Gastroesophageal sphincter (tissue), 4 donors: ENCODE data around the gene WDR88. TPM values are rescaled to one million over a fixed set of nuclear protein-coding genes. Genes with fewer than 3 reads are reported as not detected.

Experiments used
- ATAC-seq: fragments of 150-250 bp; one replicate; pipeline ENCODE4 v1.9.1; 2016; ENCODE audit warnings: mild to moderate bottlenecking, moderate library complexity
- H3K27ac ChIP-seq, 4 donors: fragments of 200-600 bp; sonication (generic) in 3 of 4; 1 replicate in 3 of 4; 2 replicates in 1 of 4; pipeline ENCODE4 v1.5.1; 2016 to 2019
- H3K27me3 ChIP-seq: fragments of 200-600 bp; sonication (generic); one replicate; pipeline ENCODE4 v1.5.1; 2019
- H3K36me3 ChIP-seq, 2 donors: fragments of 200-600 bp; sonication (generic); one replicate each; pipeline ENCODE4 v1.5.1; 2019; ENCODE audit warnings: control low read depth in 1 of 2
- H3K4me1 ChIP-seq, 3 donors: fragments of 200-600 bp; sonication (generic); 1 replicate in 2 of 3; 2 replicates in 1 of 3; pipeline ENCODE4 v1.5.1; 2016 to 2019; ENCODE audit warnings: control low read depth in 2 of 3
- H3K4me3 ChIP-seq, 2 donors: fragments of 200-600 bp; sonication (generic); one replicate each; pipeline ENCODE4 v1.5.1; 2019; ENCODE audit warnings: mild to moderate bottlenecking in 1 of 2, moderate library complexity in 1 of 2
- H3K9me3 ChIP-seq, 3 donors: fragments of 200-600 bp; sonication (generic); one replicate each; pipeline ENCODE4 v1.5.1; 2017 to 2019; ENCODE audit warnings: control low read depth in 2 of 3
- CTCF ChIP-seq, 4 experiments: fragments of 200-600 bp in 2 of 4; fragments of 450-650 bp in 2 of 4; sonication (generic) in 1 of 4; IDR thresholded peaks; one replicate each; pipeline ENCODE4 v1.5.1; 2017 to 2019; ENCODE audit warnings: antibody characterized with exemption in 4 of 4, mild to moderate bottlenecking in 2 of 4, moderate library complexity in 2 of 4
- EP300 ChIP-seq: sonication (generic); formaldehyde crosslinking; IDR thresholded peaks from one replicate; pipeline ENCODE4 v1.6.1; 2017; ENCODE audit warnings: antibody characterized with exemption, mild to moderate bottlenecking
- POLR2A ChIP-seq, 2 donors: fragments of 450-650 bp; IDR thresholded peaks; one replicate each; pipeline ENCODE4 v1.6.1; 2017; ENCODE audit warnings: antibody characterized with exemption in 2 of 2, mild to moderate bottlenecking in 2 of 2, moderate library complexity in 1 of 2
- POLR2AphosphoS5 ChIP-seq: sonication (generic); formaldehyde crosslinking; IDR thresholded peaks from one replicate; pipeline ENCODE4 v1.6.1; 2017; ENCODE audit warnings: antibody characterized with exemption
- WGBS, 2 donors: methylation state at CpG; one replicate each; pipeline ENCODE4 v1.1.5; 2018; ENCODE audit warnings: low coverage in 1 of 2; 5-methylcytosine and 5-hydroxymethylcytosine counted together
- total RNA-seq, 4 donors: library from RNA; depleted of rRNA; stranded (reverse); fragments of >200 nt; gene quantifications; one replicate each; pipeline ENCODE4 v1.1.0, GENCODE V29; 2016

The WDR88 gene
- total RNA-seq, 4 donors from 2014 or later: not detected

GRCh38 chr19:33139165-33139564 is 7.3 kb downstream of the WDR88 start:
- no peak for ATAC-seq
- H3K4me1 ChIP-seq: peaks cover 0 to 10% (median 0%) of the 10 kb centered on the region in 3 donors
- 50 to 73% methylated on average over 1 to 2 of the region's 4 CpGs for WGBS, 2 donors
- peaks cover 68% of the 10 kb centered on the region for H3K27me3 ChIP-seq
- H3K27ac ChIP-seq: no peak overlapping the region
- no peaks in the 10 kb centered on the region for H3K9me3 ChIP-seq
- no peak overlapping the region for H3K4me3 ChIP-seq
- no peaks in the 10 kb centered on the region for H3K36me3 ChIP-seq
- TF ChIP-seq CTCF (IDR thresholded peaks at IDR 0.05) (no peak), POLR2A (IDR thresholded peaks at IDR 0.05) (no peak), POLR2AphosphoS5 (no peak), EP300 (no peak)

DNA sequence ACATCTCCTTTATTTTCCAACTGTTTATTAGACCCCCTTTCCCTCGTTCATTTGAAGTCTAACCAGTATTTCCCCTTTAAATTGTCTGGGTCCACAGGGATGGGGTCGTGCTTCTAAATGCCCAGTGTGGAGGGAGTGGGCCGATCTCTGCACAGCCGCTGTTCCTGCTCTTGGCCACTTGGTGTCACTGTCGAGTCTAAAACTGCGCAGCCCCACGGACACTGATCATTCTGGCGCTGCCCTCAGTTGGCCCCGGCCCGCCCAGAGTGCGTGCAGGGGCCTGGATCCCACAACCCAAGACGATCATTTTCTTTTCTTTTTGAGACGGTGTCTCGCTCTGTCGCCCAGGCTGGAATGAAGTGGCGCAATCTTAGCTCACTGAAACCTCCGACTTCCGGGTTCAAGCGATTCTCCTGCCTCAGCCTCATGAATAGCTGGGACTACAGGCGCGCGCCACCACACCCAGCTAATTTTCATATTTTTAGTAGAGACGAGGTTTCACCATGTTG is 12.0 kb downstream of the WDR88 start:
- Histone ChIP-seq H3K36me3 (no peaks in the 10 kb centered on the region), H3K4me3 (no peak overlapping the region), H3K4me1 (peaks cover 0 to 6% (median 0%) of the 10 kb centered on the region in 3 donors), H3K9me3 (no peaks in the 10 kb centered on the region), H3K27ac (no peak overlapping the region), H3K27me3 (peaks cover 20% of the 10 kb centered on the region)
- peak; percentile 92 for ATAC-seq
- TF ChIP-seq POLR2A (IDR thresholded peaks at IDR 0.05): no peak
- no peak for TF ChIP-seq EP300
- TF ChIP-seq CTCF (IDR thresholded peaks at IDR 0.05): peak; percentile 81 to 95 (median 92)
- 0 to 65% methylated on average over 4 of the region's 23 CpGs for WGBS, 2 donors

DNA sequence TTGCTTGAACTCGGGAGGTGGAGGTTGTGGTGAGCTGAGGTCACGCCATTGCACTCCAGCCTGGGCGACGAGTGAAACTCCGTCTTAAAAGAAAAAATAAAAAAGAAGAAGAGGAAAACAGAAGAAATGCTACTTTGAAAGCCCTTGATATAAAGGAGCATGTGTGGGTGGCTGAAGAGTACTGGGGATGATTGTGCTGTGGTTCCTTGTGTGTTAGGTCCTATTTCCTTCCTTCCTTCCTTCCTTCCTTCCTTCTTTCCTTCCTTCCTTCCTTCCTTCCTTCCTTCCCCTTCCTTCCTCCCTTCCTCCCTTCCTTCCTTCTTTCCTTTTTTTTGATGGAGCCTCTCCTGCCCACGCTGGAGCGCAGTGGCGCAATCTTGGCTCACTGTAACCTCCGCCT is 14.3 kb downstream of the WDR88 start:
- TF ChIP-seq EP300 (no peak), POLR2AphosphoS5 (no peak), CTCF (IDR thresholded peaks at IDR 0.05) (no peak), POLR2A (IDR thresholded peaks at IDR 0.05) (no peak)
- H3K4me1 ChIP-seq: peaks cover 0 to 6% (median 0%) of the 10 kb centered on the region in 3 donors
- WGBS, 2 donors: 82 to 88% methylated on average over 5 to 6 of the region's 9 CpGs
- no peaks in the 10 kb centered on the region for H3K9me3 ChIP-seq
- no peaks in the 10 kb centered on the region for H3K36me3 ChIP-seq
- no peak overlapping the region for H3K27ac ChIP-seq
- H3K27me3 ChIP-seq: peaks cover 7% of the 10 kb centered on the region
- no peak overlapping the region for H3K4me3 ChIP-seq
- ATAC-seq: no peak

DNA sequence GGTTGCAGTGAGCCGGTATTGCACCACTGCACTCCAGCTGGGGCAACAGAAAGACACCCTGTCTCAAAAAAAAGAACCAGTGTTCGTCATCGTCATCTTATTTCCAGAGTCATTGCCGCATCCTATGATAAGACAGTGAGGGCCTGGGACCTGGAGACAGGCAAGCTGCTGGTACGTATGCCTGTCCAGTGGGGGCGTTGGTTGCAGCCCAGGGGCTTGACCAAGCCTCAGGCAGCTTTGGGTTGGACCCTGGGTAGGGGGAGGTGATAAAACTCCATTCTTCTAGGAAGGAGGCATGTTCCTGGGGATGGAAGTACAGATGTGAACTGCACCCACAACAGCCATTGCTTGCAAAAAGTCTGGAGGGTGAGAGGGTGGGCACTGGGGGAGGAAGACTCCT is 15.6 kb downstream of the WDR88 start:
- no peak for TF ChIP-seq POLR2A (IDR thresholded peaks at IDR 0.05)
- TF ChIP-seq POLR2AphosphoS5: no peak
- TF ChIP-seq CTCF (IDR thresholded peaks at IDR 0.05): no peak
- no peak for TF ChIP-seq EP300
- ATAC-seq: no peak
- whole genome bisulfite sequencing, 2 donors: 83 to 100% methylated on average over 1 of the region's 6 CpGs
- Histone ChIP-seq H3K27ac (no peak overlapping the region), H3K27me3 (no peaks in the 10 kb centered on the region), H3K4me3 (no peak overlapping the region), H3K9me3 (no peaks in the 10 kb centered on the region), H3K36me3 (no peaks in the 10 kb centered on the region), H3K4me1 (peaks cover 0 to 6% (median 0%) of the 10 kb centered on the region in 3 donors)

DNA sequence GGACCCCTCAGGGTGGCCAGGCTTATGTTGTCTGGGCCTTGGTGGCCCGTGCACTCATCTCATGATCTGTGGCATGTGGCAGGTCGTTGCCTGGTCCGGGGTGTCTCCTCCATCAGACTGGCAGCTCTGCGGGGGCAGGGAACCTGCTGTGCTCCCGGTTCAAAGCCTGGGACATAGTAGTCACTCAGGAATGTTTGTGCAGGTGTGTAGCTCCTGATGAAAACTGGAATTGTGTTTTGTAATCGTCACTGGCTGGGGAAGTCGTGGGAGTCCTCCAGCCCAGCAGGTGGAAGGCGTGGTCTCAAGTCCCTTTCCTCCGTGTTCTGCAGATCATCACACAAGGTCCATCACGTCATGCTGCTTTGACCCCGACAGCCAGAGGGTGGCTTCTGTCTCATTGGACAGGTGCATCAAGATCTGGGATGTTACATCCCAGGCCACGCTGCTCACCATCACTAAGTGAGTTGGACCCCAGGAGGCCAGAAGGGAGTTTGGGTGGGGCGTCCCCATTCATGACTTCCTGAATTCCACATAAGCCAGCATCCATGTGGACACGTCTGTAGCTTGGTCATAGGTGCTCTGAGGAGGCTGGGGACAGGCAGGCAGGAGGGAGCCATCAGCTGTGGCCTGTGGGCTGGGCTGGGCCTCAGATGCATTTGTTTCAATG is 19.1 kb downstream of the WDR88 start:
- 70% methylated on average over 4 of the region's 14 CpGs; no CpG with 5 or more reads in 1 of the 2 donors for WGBS, 2 donors
- Histone ChIP-seq H3K36me3 (no peaks in the 10 kb centered on the region), H3K9me3 (no peaks in the 10 kb centered on the region), H3K27me3 (peaks cover 5% of the 10 kb centered on the region), H3K4me3 (no peak overlapping the region), H3K27ac (no peak overlapping the region), H3K4me1 (no peaks in the 10 kb centered on the region)
- TF ChIP-seq POLR2AphosphoS5 (no peak), CTCF (IDR thresholded peaks at IDR 0.05) (no peak), POLR2A (IDR thresholded peaks at IDR 0.05) (no peak), EP300 (no peak)
- ATAC-seq: no peak
